NCI-H2081 (cell line): ENCODE data around the gene ANKRD55.
"Not testable (repeated sequence)": the region's sequence is repeated elsewhere in the genome, so short reads cannot be mapped to it uniquely, and the experiment has no call there.

Experiments used
- DNase-seq, 2 experiments: peaks; one replicate each; lab custom pipeline; 2025; lab: John Stamatoyannopoulos, UW

ANKRD55 gene

GRCh38 chr5:56233230-56233629 lies at the start of gene ANKRD55:
ANKRD55 (minus strand) TSS chr5:56233330; CDS start chr5:56232913, 417 bp downstream.
- peak; percentile 52 to 87 for DNase-seq

GRCh38 chr5:56282216-56282615 lies 49.1 kb upstream of the ANKRD55 start:
- DNase-seq, result no peak

GRCh38 chr5:56281489-56282165 lies 48.5 kb upstream of the ANKRD55 start:
- DNase-seq, result no peak

DNA sequence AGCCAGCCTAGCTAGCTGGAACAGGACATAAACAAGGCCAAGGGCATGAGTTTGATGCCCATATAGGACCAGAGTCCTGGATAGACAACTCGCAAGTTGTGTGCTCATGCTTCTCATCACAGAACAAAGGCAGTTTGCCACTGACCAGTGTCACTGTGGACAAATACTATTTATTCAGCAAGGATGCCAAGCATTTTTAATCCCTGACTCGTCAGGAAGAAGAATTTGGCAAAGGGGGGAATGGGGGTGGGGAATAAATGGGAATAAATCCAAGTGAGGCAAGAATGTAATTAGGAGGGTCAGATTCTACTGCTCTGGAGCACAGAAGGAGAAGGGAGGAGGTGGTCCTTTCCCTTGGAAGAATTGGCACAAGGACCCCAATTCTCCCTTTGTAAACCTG lies 46.8 kb upstream of the ANKRD55 start:
- no peak for DNase-seq

GRCh38 chr5:56279291-56279690 lies 46.2 kb upstream of the ANKRD55 start:
- no peak for DNase-seq

- no peak for DNase-seq
These were observed 45.2 kb upstream of the ANKRD55 start for GRCh38 chr5:56278335-56278753.

DNA sequence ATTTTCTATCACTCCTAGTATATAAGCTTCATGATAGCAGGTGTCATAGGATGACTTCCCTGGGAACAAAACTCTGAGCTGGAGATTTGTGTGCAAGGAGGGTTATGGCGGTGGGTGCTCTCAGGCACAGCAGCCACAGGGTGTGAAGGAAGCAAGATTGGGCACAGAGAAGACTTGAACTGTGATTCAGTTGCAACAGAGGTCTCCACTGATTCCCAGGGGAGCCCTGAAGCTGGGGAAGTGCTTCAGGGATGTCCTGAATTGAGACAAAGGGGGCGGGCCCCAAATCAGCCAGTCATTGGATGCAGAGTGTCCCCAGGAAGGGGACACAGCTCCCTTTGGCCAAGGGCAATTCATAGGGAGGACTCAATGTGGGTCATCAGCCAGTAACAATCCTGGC lies 44.4 kb upstream of the ANKRD55 start:
- no peak for DNase-seq

DNA sequence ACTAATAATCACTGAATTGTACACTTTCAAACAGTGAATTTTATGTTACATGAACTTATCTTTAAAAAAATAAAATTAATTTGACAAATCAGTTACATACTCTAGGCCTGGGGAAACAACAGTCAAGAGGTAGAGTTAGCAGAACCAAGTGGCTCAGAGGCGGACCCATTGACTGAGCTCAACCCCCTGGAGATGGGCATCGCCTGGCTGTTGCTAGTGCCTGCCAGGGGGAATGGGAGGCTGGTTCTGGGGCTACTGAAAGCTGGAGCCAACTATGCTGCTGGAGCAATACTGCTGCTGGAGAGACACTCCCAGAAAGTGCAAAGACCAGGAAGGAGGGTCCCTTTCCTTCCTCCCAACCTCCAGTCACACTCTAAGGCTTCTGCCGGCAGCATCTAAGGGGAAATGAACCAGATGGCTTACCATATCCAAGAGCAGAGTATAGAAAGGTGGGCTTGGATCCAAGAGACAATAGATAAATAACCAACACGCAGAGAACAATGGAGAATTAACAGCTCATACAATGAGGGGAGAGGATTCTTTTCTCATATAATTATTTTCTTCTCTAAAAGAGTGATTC lies 40.3 kb upstream of the ANKRD55 start:
- DNase-seq, result no peak

GRCh38 chr5:56272765-56273164 lies 39.6 kb upstream of the ANKRD55 start:
- DNase-seq, result no peak

- peak; percentile 58 to 60 for DNase-seq
These were observed 37.6 kb upstream of the ANKRD55 start for GRCh38 chr5:56270568-56271392.

- DNase-seq, result no peak
These were observed 36.9 kb upstream of the ANKRD55 start for GRCh38 chr5:56270058-56270457.

- DNase-seq, result peak in 1 of 2 experiments; percentile 1
These were observed 36.2 kb upstream of the ANKRD55 start for GRCh38 chr5:56269216-56269927.

DNA sequence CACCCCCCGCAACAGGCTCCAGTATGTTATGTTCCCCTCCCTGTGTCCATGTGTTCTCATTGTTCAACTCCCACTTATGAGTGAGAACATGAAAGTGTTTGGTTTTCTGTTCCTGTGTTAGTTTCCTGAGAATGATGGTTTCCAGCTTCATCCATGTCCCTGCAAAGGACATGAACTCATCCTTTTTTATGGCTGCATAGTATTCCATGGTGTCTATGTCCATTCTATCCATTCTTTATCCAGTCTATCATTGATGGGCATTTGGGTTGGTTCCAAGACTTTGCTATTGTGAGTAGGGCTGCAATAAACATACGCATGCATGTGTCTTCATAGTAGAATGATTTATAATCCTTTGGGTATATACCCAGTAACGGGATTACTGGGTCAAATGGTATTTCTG lies 35.6 kb upstream of the ANKRD55 start:
- not testable (repeated sequence) for DNase-seq

GRCh38 chr5:56267856-56268255 lies 34.7 kb upstream of the ANKRD55 start:
- DNase-seq, result no peak

GRCh38 chr5:56264417-56265025 lies 31.4 kb upstream of the ANKRD55 start:
- DNase-seq, result peak; percentile 11 to 37

DNA sequence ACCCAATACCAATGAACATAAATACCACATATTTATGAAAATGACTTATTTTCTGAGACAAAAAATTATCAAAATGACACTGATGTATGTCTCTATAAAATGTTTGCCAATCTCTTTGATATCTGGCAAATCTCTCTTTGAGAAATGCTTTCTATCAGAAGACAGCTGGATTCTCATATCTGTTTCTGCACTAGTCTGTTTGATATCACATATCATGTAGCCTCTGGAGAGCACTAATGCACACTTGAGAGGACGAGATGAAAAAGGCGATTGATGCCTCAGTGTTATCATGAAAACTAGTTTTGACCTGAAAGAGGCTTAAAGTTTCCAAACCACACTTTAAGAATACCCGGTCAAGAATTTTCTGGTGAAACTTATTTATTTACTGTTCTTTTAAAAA lies 29.1 kb upstream of the ANKRD55 start:
- DNase-seq, result no peak

DNA sequence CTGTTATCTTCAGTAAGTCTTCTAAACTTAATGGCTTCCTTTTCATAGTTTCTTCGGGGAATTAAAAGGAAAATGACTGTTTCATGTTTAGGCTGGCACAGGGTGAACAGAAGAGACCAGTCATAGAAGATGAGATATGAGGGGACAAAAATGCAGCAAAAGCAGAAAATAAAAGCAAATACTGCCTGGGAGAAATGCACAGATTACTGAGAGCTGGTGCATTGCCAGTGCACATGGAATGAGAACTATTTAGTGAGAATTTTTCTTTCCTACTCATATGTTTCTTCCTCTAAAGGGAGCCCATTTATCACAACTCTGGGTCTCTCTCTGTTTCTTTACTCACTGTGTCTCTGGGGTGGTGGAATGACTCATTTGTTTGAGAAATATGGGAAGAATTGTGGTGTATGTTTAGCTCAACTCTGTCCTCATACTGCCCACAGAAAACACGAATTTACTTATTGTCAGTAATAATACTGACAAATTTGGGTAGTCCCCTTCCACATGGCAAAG lies 25.9 kb upstream of the ANKRD55 start:
- DNase-seq, result no peak

DNA sequence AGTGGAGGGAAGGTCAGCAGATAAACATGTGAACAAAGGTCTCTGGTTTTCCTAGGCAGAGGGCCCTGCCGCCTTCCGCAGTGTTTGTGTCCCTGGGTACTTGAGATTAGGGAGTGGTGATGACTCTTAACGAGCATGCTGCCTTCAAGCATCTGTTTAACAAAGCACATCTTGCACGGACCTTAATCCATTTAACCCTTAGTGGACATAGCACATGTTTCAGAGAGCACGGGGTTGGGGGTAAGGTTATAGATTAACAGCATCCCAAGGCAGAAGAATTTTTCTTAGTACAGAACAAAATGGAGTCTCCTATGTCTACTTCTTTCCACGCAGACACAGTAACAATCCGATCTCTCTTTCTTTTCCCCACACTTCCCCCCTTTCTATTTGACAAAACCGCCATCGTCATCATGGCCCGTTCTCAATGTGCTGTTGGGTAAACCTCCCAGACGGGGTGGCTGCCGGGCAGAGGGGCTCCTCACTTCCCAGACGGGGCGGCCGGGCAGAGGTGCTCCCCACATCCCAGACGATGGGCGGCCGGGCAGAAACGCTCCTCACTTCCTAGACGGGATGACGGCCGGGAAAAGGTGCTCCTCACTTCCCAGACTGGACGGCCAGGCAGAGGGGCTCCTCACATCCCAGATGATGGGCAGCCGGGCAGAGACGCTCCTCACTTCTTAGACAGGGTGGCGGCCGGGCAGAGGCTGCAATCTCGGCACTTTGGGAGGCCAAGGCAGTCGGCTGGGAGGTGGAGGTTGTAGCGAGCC lies 24.8 kb upstream of the ANKRD55 start:
- not testable (repeated sequence) for DNase-seq

GRCh38 chr5:56257010-56257409 lies 23.9 kb upstream of the ANKRD55 start:
- DNase-seq, result no peak

GRCh38 chr5:56255502-56255901 lies 22.4 kb upstream of the ANKRD55 start:
- no peak for DNase-seq

DNA sequence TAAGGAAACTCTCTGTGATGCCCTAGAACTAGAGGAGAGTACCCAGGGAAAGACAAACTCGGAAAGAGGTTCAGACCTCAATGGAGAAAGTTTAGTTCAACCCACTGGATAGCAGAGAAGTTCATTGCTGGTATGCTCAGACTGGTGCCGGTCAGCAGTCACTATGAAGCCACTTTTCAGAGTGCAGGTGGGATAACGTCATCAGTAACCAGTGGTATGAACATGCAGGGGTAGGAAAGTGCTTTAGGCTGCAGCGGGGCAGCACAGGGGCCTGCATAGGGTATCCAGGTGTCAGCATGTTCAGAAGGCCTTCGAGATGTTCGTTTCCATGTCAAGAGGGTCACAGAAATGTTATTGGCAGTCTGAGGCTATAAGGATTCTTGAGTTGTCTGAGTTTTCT lies 20.8 kb upstream of the ANKRD55 start:
- no peak for DNase-seq
